K562 (cell line): ENCODE results near the gene CSNK2A1. TPM values are rescaled to one million over a fixed set of nuclear protein-coding genes. Genes with fewer than 3 reads are reported as not detected.

Source experiments
- CHD2 ChIP-seq: IDR thresholded peaks from 2 replicates; pipeline ENCODE4 v1.6.1; 2011; ENCODE audit warnings: low read depth, low read length
- EHMT2 ChIP-seq: fragments of 450-650 bp; IDR thresholded peaks from 2 replicates; pipeline ENCODE4 v1.6.1; 2018; ENCODE audit warnings: antibody characterized with exemption
- HNRNPL ChIP-seq: fragments of 200-400 bp; formaldehyde crosslinking; IDR thresholded peaks from 2 replicates; pipeline ENCODE4 v1.6.1; 2017; ENCODE audit warnings: low read depth, mild to moderate bottlenecking, low read length
- MNT ChIP-seq, 2 experiments: fragments of 450-650 bp; conservative IDR thresholded peaks; 2 replicates each; pipeline ENCODE4 v1.6.1; 2017; ENCODE audit warnings: mild to moderate bottlenecking in 2 of 2, moderate library complexity in 2 of 2
- NFATC3 ChIP-seq: fragments of 450-650 bp; IDR thresholded peaks from 2 replicates; pipeline ENCODE4 v1.6.1; 2017; ENCODE audit warnings: mild to moderate bottlenecking
- NRF1 ChIP-seq, 2 experiments: fragments of 450-650 bp; IDR thresholded peaks in 1 of 2; conservative IDR thresholded peaks in 1 of 2; 2 replicates each; pipeline ENCODE4 v1.6.1; 2014; ENCODE audit warnings: mild to moderate bottlenecking in 2 of 2
- PATZ1 ChIP-seq: fragments of 250-450 bp; sonication (Bioruptor Pico); IDR thresholded peaks from 2 replicates; pipeline ENCODE4 v1.5.0; 2020; ENCODE audit warnings: mild to moderate bottlenecking, borderline replicate concordance
- PCBP1 ChIP-seq: fragments of 200-400 bp; formaldehyde crosslinking; IDR thresholded peaks from 2 replicates; pipeline ENCODE4 v1.6.1; 2018; ENCODE audit warnings: mild to moderate bottlenecking, low read depth, low read length; ENCODE audit not compliant: poor library complexity, severe bottlenecking
- PHF8 ChIP-seq: fragments of 200-600 bp; sonication (generic); IDR thresholded peaks from 2 replicates; pipeline ENCODE4 v1.6.1; 2012; ENCODE audit warnings: mixed run types, mild to moderate bottlenecking, inconsistent platforms, low read length, moderate library complexity, borderline replicate concordance
- RBFOX2 ChIP-seq: fragments of 200-400 bp; formaldehyde crosslinking; IDR thresholded peaks from 2 replicates; pipeline ENCODE4 v1.6.1; 2017; ENCODE audit warnings: low read depth, mild to moderate bottlenecking, low read length, moderate library complexity
- RNF219 ChIP-seq: fragments of 250-450 bp; sonication (Bioruptor Pico); IDR thresholded peaks from 2 replicates; pipeline ENCODE4 v1.5.0; 2022; ENCODE audit warnings: mild to moderate bottlenecking
- SMAD2 ChIP-seq: fragments of 150-350 bp; IDR thresholded peaks from 2 replicates; pipeline ENCODE4 v1.6.1; 2014; ENCODE audit warnings: low read depth, mild to moderate bottlenecking, low read length
- SP1 ChIP-seq: sonication (generic); formaldehyde crosslinking; IDR thresholded peaks from 2 replicates; pipeline ENCODE4 v1.8.1; 2022; ENCODE audit warnings: mild to moderate bottlenecking, missing genetic modification reagents
- SRSF1 ChIP-seq: fragments of 200-400 bp; formaldehyde crosslinking; IDR thresholded peaks from 2 replicates; pipeline ENCODE4 v1.6.1; 2017; ENCODE audit warnings: mild to moderate bottlenecking, low read depth, low read length, moderate library complexity
- ZC3H8 ChIP-seq: fragments of 450-650 bp; IDR thresholded peaks from 2 replicates; pipeline ENCODE4 v1.6.1; 2017
- ZNF76 ChIP-seq: fragments of 250-450 bp; sonication (Bioruptor Pico); IDR thresholded peaks from 2 replicates; pipeline ENCODE4 v1.4.0; 2020; ENCODE audit warnings: mild to moderate bottlenecking, moderate library complexity, borderline replicate concordance
- polyA plus RNA-seq, 8 experiments: library from polyadenylated mRNA; depleted of rRNA in 4 of 8; stranded (reverse) in 5 of 8; unstranded in 3 of 8; fragments of >200 nt; fragmentation: Nextera tagmentation in 2 of 8; fragmentation: Illumina TruSeq in 1 of 8; extraction: Ambion mirVana in 2 of 8; extraction: Trizol in 1 of 8; gene quantifications; 2 replicates each; pipeline versions ENCODE4 v1.2.1 to v1.2.3, GENCODE V29; 2011 to 2014; ENCODE audit warnings: inconsistent platforms in 1 of 8, missing spikeins in 1 of 8
- total RNA-seq, 7 experiments: library from RNA; depleted of rRNA in 6 of 7; stranded (reverse); fragments of >200 nt in 6 of 7; fragmentation: Illumina TruSeq in 2 of 7; extraction: Trizol in 2 of 7; gene quantifications; 2 replicates each; pipeline versions ENCODE4 v1.2.1 to v1.2.3, GENCODE V29; 2011 to 2021; ENCODE audit warnings: low replicate concordance in 1 of 7
- TF ChIP-seq, protein P1 (sequence below): sonication (generic); formaldehyde crosslinking; IDR thresholded peaks from 2 replicates; pipeline ENCODE4 v1.9.0; 2022; ENCODE audit warnings: mild to moderate bottlenecking, missing genetic modification reagents

The CSNK2A1 gene
- total and polyA plus RNA-seq, 9 of the 15 experiments (the other 6 are each of a cell fraction or from before 2014, with no cell fraction given), result 71.0 to 251 (median 103) TPM

DNA sequence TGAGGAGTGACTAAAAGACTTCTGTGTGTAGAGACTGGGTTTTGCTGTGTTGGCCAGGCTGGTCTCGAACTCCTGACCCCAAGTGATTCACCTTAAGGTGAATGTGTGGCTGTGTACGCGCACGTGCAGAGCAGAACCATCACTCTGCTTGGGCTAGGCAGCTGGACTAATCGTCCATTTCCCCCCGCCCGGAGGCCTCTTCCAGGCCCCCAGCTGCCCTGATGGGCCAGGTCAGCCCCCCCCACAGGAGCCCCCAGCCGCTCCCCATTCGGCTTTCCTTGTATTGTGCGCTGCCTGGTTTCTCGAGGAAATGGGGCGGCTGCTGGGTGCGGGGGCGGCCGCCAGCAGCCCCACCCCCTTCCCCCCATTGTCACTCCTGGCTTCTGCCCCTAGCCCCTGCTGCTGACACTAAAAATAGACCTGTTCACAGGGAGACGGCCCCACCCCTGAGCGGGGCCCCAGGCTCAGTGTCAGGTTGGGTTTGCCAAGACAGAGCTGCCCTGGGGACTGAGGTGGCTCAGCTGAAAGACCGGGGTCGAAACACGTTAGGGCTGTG is 24.6 kb upstream of the CSNK2A1 start (continued):
- TF ChIP-seq ZC3H8 (no peak), PATZ1 (CRISPR knock-in tag) (no peak), NRF1 (conservative IDR thresholded peaks at IDR 0.05 in 1 of 2, IDR thresholded peaks at IDR 0.05 in 1 of 2) (no peak), RNF219 (CRISPR knock-in tag) (no peak), EHMT2 (no peak), RBFOX2 (no peak), SP1 (CRISPR knock-in tag) (no peak), HNRNPL (no peak), PHF8 (no peak), SRSF1 (no peak), MNT (conservative IDR thresholded peaks at IDR 0.05) (no peak), CHD2 (no peak), SMAD2 (no peak), PCBP1 (no peak), NFATC3 (no peak), ZNF76 (CRISPR knock-in tag) (no peak)
- TF ChIP-seq, protein P1, sequence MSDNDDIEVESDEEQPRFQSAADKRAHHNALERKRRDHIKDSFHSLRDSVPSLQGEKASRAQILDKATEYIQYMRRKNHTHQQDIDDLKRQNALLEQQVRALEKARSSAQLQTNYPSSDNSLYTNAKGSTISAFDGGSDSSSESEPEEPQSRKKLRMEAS (CRISPR knock-in tag), result peak; percentile 13; the same call in 1 of the 2 replicates
